Tibial nerve (tissue), 4 donors: ENCODE results near the gene FAU. TPM values are rescaled to one million over a fixed set of nuclear protein-coding genes. Genes with fewer than 3 reads are reported as not detected.
"Not testable (repeated sequence)": the region's sequence is repeated elsewhere in the genome, so short reads cannot be mapped to it uniquely, and the experiment has no call there.

Source experiments
- DNase-seq, 2 donors: peaks; one replicate each; pipeline ENCODE4 v3.0.0-alpha.2; 2019; ENCODE audit warnings: low spot score in 2 of 2
- H3K27ac ChIP-seq, 4 donors: fragments of 200-600 bp; sonication (generic) in 3 of 4; one replicate each; pipeline ENCODE4 v1.5.1; 2017 to 2019; ENCODE audit warnings: mild to moderate bottlenecking in 1 of 4
- H3K27me3 ChIP-seq, 2 donors: fragments of 200-600 bp; sonication (generic) in 1 of 2; one replicate each; pipeline versions ENCODE4 v1.5.1 to v1.6.0; 2017 to 2019
- H3K36me3 ChIP-seq, 3 donors: fragments of 200-600 bp; sonication (generic); one replicate each; pipeline ENCODE4 v1.5.1; 2018 to 2019
- H3K4me1 ChIP-seq, 4 donors: fragments of 200-600 bp; sonication (generic) in 3 of 4; one replicate each; pipeline ENCODE4 v1.5.1; 2017 to 2019
- H3K4me3 ChIP-seq, 4 donors: fragments of 200-600 bp; sonication (generic) in 3 of 4; one replicate each; pipeline ENCODE4 v1.5.1; 2017 to 2019; ENCODE audit warnings: mild to moderate bottlenecking in 1 of 4, moderate library complexity in 1 of 4
- H3K9me3 ChIP-seq, 4 donors: fragments of 200-600 bp; sonication (generic) in 3 of 4; one replicate each; pipeline ENCODE4 v1.5.1; 2017 to 2019
- EP300 ChIP-seq, 2 donors: sonication (generic); formaldehyde crosslinking; IDR thresholded peaks; one replicate each; pipeline ENCODE4 v1.6.1; 2017; ENCODE audit warnings: antibody characterized with exemption in 2 of 2, mild to moderate bottlenecking in 1 of 2
- POLR2A ChIP-seq, 2 donors: fragments of 450-650 bp; IDR thresholded peaks; one replicate each; pipeline ENCODE4 v1.6.1; 2017; ENCODE audit warnings: antibody characterized with exemption in 2 of 2, mild to moderate bottlenecking in 2 of 2, moderate library complexity in 2 of 2
- WGBS, 2 donors: methylation state at CpG; one replicate each; pipeline ENCODE4 v1.1.5; 2018; 5-methylcytosine and 5-hydroxymethylcytosine counted together
- total RNA-seq, 4 donors: library from RNA; depleted of rRNA; stranded (reverse); fragments of >200 nt; gene quantifications; one replicate each; pipeline ENCODE4 v1.1.0, GENCODE V29; 2016
- TF ChIP-seq, protein P1 (sequence below), 5 experiments: fragments of 200-600 bp in 3 of 5; fragments of 450-650 bp in 2 of 5; sonication (generic) in 3 of 5; IDR thresholded peaks; one replicate each; pipeline ENCODE4 v1.5.1; 2016 to 2019; ENCODE audit warnings: antibody characterized with exemption in 5 of 5, mild to moderate bottlenecking in 3 of 5, moderate library complexity in 2 of 5

Gene FAU
- total RNA-seq, 4 donors from 2014 or later, result 1,078 to 1,548 (median 1,229) TPM

- peak overlapping the region; percentile 81 to 98 (median 92) for H3K27ac ChIP-seq
- WGBS, 2 donors, result 80 to 83% methylated on average over 3 of the region's 3 CpGs
- peaks cover 0 to 57% (median 22%) of the 10 kb centered on the region in 4 donors for H3K4me1 ChIP-seq
- H3K9me3 ChIP-seq, result no peaks in the 10 kb centered on the region
- no peak for DNase-seq
- TF ChIP-seq EP300 (IDR thresholded peaks at IDR 0.05), result no peak
- TF ChIP-seq, protein P1, sequence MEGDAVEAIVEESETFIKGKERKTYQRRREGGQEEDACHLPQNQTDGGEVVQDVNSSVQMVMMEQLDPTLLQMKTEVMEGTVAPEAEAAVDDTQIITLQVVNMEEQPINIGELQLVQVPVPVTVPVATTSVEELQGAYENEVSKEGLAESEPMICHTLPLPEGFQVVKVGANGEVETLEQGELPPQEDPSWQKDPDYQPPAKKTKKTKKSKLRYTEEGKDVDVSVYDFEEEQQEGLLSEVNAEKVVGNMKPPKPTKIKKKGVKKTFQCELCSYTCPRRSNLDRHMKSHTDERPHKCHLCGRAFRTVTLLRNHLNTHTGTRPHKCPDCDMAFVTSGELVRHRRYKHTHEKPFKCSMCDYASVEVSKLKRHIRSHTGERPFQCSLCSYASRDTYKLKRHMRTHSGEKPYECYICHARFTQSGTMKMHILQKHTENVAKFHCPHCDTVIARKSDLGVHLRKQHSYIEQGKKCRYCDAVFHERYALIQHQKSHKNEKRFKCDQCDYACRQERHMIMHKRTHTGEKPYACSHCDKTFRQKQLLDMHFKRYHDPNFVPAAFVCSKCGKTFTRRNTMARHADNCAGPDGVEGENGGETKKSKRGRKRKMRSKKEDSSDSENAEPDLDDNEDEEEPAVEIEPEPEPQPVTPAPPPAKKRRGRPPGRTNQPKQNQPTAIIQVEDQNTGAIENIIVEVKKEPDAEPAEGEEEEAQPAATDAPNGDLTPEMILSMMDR (IDR thresholded peaks at IDR 0.05), result no peak
- no peak for TF ChIP-seq POLR2A (IDR thresholded peaks at IDR 0.05)
- no peaks in the 10 kb centered on the region for H3K27me3 ChIP-seq
- peaks cover 0 to 57% (median 17%) of the 10 kb centered on the region in 3 donors for H3K36me3 ChIP-seq
- peak overlapping the region; percentile 65 to 92 (median 87) for H3K4me3 ChIP-seq
Measured at GRCh38 chr11:65120831-65121230, 1.1 kb downstream of the FAU start.

- Histone ChIP-seq H3K4me1 (peaks cover 0 to 60% (median 22%) of the 10 kb centered on the region in 4 donors), H3K4me3 (no peak overlapping the region), H3K36me3 (peaks cover 0 to 57% (median 13%) of the 10 kb centered on the region in 3 donors), H3K9me3 (no peaks in the 10 kb centered on the region), H3K27ac (peak overlapping the region in 1 of 4 donors; percentile 8), H3K27me3 (no peaks in the 10 kb centered on the region)
- TF ChIP-seq POLR2A (IDR thresholded peaks at IDR 0.05) (no peak), EP300 (IDR thresholded peaks at IDR 0.05) (no peak)
- TF ChIP-seq, protein P1 (IDR thresholded peaks at IDR 0.05), result no peak
- DNase-seq, result no peak
Measured at GRCh38 chr11:65119670-65119995, 2.3 kb downstream of the FAU start.

GRCh38 chr11:65118891-65119669 lies 2.9 kb downstream of the FAU start:
- WGBS, 2 donors, result 89% methylated on average over 18 of the region's 18 CpGs
- H3K36me3 ChIP-seq, result peaks cover 0 to 57% (median 13%) of the 10 kb centered on the region in 3 donors
- H3K9me3 ChIP-seq, H3K27me3 ChIP-seq, DNase-seq, H3K4me3 ChIP-seq: not testable (repeated sequence)
- peak overlapping the region in 1 of 4 donors; percentile 88 for H3K27ac ChIP-seq
- H3K4me1 ChIP-seq, result peaks cover 0 to 60% (median 22%) of the 10 kb centered on the region in 4 donors

- Histone ChIP-seq H3K4me3 (peak overlapping the region in 1 of 4 donors; percentile 86), H3K36me3 (peaks cover 0 to 57% (median 13%) of the 10 kb centered on the region in 3 donors), H3K27ac (peak overlapping the region; percentile 42 to 88 (median 70)), H3K4me1 (peaks cover 0 to 58% (median 26%) of the 10 kb centered on the region in 4 donors), H3K9me3 (no peaks in the 10 kb centered on the region), H3K27me3 (no peaks in the 10 kb centered on the region)
- 78 to 83% methylated on average over 18 of the region's 18 CpGs for WGBS, 2 donors
- no peak for DNase-seq
- TF ChIP-seq, protein P1 (IDR thresholded peaks at IDR 0.05), result peak in 1 of 5 experiments; percentile 4
- TF ChIP-seq POLR2A (IDR thresholded peaks at IDR 0.05), result no peak
Measured at GRCh38 chr11:65118097-65118837, 3.7 kb downstream of the FAU start.

- TF ChIP-seq EP300 (IDR thresholded peaks at IDR 0.05) (peak; percentile 84 to 98), POLR2A (IDR thresholded peaks at IDR 0.05) (peak in 1 of 2 donors; percentile 44)
- TF ChIP-seq, protein P1 (IDR thresholded peaks at IDR 0.05), result peak; percentile 88 to 98 (median 96)
- Histone ChIP-seq H3K4me1 (peaks cover 0 to 58% (median 34%) of the 10 kb centered on the region in 4 donors), H3K27ac (peak within 1 kb of the TSS; percentile 53 to 88 (median 82)), H3K4me3 (peak within 1 kb of the TSS; percentile 60 to 98 (median 92)), H3K36me3 (peaks cover 0 to 57% (median 13%) of the 10 kb centered on the region in 3 donors), H3K27me3 (no peaks in the 10 kb centered on the region), H3K9me3 (no peaks in the 10 kb centered on the region)
- DNase-seq, result peak; percentile 99 to 100
- 0 to 4% methylated on average over 10 to 62 of the region's 89 CpGs for WGBS, 2 donors
Measured at GRCh38 chr11:65117206-65118096, 4.5 kb downstream of the FAU start, which contains the start of gene ZNHIT2. TSS of gene ZNHIT2 (minus strand) at chr11:65117701. CDS start at chr11:65117653, 48 bp downstream.
